ENCODE results near the gene NUP98.

The NUP98 gene

GRCh38 chr11:3827434-3828186 lies 30.3 kb upstream of the NUP98 start:
- no peak overlapping the region for H3K4me3 ChIP-seq (ENCODE audit: control insufficient read depth, low read depth, low read length)
- no peak for DNase-seq (ENCODE audit: low read depth)
- TF ChIP-seq, protein P1, sequence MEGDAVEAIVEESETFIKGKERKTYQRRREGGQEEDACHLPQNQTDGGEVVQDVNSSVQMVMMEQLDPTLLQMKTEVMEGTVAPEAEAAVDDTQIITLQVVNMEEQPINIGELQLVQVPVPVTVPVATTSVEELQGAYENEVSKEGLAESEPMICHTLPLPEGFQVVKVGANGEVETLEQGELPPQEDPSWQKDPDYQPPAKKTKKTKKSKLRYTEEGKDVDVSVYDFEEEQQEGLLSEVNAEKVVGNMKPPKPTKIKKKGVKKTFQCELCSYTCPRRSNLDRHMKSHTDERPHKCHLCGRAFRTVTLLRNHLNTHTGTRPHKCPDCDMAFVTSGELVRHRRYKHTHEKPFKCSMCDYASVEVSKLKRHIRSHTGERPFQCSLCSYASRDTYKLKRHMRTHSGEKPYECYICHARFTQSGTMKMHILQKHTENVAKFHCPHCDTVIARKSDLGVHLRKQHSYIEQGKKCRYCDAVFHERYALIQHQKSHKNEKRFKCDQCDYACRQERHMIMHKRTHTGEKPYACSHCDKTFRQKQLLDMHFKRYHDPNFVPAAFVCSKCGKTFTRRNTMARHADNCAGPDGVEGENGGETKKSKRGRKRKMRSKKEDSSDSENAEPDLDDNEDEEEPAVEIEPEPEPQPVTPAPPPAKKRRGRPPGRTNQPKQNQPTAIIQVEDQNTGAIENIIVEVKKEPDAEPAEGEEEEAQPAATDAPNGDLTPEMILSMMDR (conservative IDR thresholded peaks at IDR 0.05; ENCODE audit: control insufficient read depth, insufficient read depth, low read depth, low read length), result no peak

DNA sequence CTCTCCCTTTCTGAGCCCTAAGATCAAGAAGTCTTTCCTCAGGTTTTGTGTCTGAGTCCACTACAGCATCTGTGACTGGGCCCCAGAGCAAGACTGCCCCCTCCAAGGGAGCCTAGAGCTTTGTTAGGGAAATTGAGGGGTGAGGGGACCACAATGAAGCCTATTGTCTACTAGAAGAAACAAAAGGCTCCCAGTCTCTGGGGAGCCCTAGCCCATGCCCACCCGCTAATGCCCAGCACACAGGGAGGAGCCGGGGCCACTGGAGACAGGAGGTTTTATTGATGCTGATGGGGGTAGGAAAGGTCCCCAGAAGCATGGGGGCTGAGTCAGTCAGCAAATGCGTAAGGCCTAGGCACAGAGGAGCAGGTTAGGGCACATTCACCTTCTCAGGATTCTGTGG lies 29.4 kb upstream of the NUP98 start:
- TF ChIP-seq, protein P1 (conservative IDR thresholded peaks at IDR 0.05; ENCODE audit: control insufficient read depth, insufficient read depth, low read depth, low read length), result no peak

GRCh38 chr11:3825473-3826154 lies 28.3 kb upstream of the NUP98 start:
- H3K4me3 ChIP-seq (ENCODE audit: control insufficient read depth, low read depth, low read length), result no peak overlapping the region
- DNase-seq (ENCODE audit: low read depth), result no peak
- TF ChIP-seq, protein P1 (conservative IDR thresholded peaks at IDR 0.05; ENCODE audit: control insufficient read depth, insufficient read depth, low read depth, low read length), result no peak

More for the DNA sequence above, 29.4 kb upstream of the NUP98 start:
- no peak overlapping the region for H3K4me3 ChIP-seq (ENCODE audit: control insufficient read depth, low read depth, low read length)
- DNase-seq (ENCODE audit: low read depth), result no peak

DNA sequence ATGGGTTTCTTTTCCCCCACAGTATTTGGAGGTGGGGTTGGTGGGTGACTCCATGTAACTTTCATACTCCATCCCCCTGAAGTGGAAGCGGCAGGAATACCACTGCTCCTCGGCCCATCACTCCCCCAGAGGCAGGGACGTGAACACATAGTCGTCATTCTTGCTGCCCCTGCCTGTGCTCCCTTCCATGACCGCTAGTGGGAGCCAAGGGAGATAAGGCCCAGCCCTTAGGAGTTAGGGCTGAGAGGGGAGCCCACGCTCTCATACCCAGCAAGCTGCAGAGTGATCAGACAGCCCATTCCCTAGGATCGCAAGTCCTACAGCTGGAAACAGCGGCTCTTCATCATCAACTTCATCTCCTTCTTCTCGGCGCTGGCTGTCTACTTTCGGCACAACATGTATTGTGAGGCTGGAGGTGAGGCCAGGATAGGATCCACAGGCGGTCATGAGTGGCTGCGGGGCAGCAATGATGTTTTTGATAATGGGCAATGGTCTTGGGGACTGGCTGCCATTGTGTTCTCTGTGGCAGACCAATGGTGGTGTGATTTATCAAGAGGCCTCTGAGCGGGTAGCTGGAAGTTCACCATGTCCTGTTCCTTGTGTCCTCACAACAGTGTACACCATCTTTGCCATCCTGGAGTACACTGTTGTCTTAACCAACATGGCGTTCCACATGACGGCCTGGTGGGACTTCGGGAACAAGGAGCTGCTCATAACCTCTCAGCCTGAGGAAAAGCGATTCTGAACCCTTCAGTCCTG lies 27.5 kb upstream of the NUP98 start:
- DNase-seq (ENCODE audit: low read depth), result peak; percentile 37
- H3K4me3 ChIP-seq (ENCODE audit: control insufficient read depth, low read depth, low read length), result no peak overlapping the region
- TF ChIP-seq, protein P1 (conservative IDR thresholded peaks at IDR 0.05; ENCODE audit: control insufficient read depth, insufficient read depth, low read depth, low read length), result peak; percentile 62

- no peak for DNase-seq (ENCODE audit: low read depth)
- no peak overlapping the region for H3K4me3 ChIP-seq (ENCODE audit: control insufficient read depth, low read depth, low read length)
These were observed 26.6 kb upstream of the NUP98 start for GRCh38 chr11:3823762-3824506.

More at GRCh38 chr11:3823762-3824506, 26.6 kb upstream of the NUP98 start:
- TF ChIP-seq, protein P1 (conservative IDR thresholded peaks at IDR 0.05; ENCODE audit: control insufficient read depth, insufficient read depth, low read depth, low read length), result no peak
